HG03354 (cell line): ENCODE results near the gene SULT1A3.
"Not testable (repeated sequence)": the region's sequence is repeated elsewhere in the genome, so short reads cannot be mapped to it uniquely, and the experiment has no call there.

Experiments used
- ATAC-seq: cut with Tn5 transposase; IDR thresholded peaks from one replicate; pipeline ENCODE4 v1.9.1; 2021; ENCODE audit warnings: mild to moderate bottlenecking; ENCODE audit not compliant: unreplicated experiment, poor library complexity, severe bottlenecking

SULT1A3 gene

DNA sequence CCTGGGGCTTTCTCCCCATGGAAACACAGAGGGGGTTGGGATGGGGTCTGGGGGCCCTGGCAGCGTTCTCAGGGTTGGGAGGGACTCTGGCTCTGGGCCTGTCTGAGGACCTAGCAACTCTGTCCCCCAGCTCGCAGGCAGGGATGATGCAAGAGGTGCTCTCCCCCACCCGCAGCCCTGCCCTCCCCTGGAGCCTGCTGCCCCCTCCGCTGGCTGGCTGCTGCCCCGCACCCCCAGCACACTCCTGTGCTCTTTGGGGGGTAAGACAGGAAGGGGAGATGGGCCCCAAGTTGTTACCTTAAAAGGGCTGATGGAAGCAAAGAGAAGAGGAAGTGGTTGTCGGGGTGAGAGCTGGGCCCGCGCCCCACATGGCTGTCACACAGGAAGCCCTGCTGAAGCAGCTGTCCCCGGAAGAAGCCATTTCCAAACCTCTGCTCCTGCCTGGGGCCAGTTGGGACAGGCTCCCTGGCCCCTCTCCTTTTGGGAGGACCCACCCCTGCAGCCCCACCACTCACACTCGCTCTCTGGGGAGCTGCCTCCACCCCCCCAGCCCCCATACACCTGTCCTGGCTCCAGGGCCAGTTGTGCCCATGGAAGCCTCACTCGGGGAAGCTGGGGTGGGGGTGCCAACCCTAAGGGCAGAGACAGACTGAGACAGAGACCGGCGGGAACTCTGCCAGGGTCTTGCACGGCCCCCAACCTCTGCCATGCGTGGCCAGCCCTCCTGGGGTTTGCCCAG is 13.2 kb upstream of the SULT1A3 start:
- ATAC-seq = no peak

DNA sequence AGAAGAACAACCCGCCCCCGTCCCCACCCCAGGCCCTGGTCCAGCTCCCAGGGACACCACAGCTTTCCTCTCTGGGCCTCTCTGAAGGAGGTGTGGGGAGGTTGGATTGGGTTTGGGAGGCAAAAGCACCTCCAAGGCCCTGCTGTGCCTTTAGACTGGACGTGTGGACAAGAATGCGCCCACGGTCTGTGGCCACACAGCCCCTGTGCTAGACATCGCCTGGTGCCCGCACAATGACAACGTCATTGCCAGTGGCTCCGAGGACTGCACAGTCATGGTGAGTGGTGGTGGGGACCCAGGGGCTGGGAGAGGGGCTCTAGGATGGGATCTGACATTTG is 12.6 kb upstream of the SULT1A3 start:
- no peak for ATAC-seq

DNA sequence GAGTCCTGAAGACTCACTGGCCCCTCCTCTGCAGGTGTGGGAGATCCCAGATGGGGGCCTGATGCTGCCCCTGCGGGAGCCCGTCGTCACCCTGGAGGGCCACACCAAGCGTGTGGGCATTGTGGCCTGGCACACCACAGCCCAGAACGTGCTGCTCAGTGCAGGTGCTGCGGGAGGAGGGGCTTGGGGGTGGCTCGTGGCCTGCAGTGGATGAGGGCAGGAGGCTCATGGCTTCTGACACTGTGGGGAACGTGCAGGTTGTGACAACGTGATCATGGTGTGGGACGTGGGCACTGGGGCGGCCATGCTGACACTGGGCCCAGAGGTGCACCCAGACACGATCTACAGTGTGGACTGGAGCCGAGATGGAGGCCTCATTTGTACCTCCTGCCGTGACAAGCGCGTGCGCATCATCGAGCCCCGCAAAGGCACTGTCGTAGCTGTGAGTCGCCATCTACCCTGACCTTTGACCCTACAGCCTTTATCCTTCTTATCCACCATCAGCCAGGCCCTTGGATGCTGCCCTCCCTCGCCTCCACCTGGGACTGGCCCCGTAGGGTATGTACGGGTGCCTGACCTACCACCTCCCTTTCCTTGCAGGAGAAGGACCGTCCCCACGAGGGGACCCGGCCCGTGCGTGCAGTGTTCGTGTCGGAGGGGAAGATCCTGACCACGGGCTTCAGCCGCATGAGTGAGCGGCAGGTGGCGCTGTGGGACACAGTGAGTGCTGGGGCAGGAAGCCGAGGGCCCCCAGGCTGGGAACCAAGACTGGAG is 12.1 kb upstream of the SULT1A3 start:
- ATAC-seq = no peak

DNA sequence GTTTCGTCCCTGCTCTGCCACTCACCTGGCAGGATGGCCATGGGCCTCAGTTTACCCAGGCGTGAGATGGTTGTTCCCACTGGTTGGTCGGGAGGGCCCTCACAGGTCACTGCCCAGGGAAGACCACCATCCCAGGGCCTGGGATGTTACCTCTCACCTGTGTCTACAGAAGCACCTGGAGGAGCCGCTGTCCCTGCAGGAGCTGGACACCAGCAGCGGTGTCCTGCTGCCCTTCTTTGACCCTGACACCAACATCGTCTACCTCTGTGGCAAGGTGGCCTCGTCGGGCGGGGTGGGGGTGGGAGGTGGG is 11.5 kb upstream of the SULT1A3 start:
- ATAC-seq = no peak

DNA sequence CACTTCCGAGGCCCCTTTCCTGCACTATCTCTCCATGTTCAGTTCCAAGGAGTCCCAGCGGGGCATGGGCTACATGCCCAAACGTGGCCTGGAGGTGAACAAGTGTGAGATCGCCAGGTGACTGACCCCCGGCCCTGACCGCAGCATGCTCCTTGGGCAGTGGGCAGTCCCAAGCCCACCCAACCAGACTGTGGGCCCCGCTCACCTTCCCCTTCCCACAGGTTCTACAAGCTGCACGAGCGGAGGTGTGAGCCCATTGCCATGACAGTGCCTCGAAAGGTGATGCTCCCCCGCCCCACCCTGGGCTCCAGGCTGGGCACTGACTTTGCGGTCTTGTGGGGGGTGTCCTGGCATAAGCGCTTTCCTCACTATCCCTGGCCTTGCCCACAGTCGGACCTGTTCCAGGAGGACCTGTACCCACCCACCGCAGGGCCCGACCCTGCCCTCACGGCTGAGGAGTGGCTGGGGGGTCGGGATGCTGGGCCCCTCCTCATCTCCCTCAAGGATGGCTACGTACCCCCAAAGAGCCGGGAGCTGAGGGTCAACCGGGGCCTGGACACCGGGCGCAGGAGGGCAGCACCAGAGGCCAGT is 11.0 kb upstream of the SULT1A3 start:
- ATAC-seq = no peak

DNA sequence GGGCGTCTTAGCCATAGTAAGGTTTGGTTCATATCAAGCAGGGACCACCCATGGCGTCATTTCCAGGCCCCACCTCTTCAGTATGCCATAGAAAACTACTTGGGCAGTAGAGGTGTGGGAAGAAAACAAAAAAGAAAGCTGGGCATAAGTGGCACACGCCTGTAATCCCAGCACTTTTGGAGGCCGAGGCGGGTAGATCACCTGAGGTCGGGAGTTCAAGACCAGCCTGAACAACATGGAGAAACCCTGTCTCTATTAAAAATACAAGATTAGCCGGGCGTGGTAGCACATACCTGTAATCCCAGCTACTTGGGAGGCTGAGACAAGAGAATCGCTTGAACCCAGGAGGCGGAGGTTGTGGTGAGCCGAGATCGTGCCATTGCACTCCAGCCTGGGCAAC is 7.9 kb upstream of the SULT1A3 start:
- ATAC-seq = not testable (repeated sequence)

DNA sequence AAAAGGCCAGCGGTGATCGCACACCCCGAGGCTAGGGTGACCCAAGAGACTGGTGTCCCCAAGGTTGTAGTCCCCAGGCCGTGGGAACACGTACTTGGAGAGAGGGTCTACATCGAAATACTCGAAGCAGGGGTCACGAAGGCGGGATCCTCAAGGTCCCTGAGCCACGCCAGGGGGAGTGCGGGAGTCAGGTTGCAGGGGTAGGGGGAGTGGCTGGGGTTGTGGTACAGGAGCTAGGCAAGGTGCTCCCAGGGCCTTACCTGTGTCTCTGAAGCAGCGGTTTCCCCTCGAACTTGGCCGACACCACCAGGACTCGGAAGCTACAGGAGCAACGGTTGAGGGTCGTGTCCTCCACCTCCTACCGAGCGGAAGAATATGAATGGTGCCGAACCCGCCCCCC is 6.0 kb upstream of the SULT1A3 start:
- ATAC-seq = peak; percentile 18

DNA sequence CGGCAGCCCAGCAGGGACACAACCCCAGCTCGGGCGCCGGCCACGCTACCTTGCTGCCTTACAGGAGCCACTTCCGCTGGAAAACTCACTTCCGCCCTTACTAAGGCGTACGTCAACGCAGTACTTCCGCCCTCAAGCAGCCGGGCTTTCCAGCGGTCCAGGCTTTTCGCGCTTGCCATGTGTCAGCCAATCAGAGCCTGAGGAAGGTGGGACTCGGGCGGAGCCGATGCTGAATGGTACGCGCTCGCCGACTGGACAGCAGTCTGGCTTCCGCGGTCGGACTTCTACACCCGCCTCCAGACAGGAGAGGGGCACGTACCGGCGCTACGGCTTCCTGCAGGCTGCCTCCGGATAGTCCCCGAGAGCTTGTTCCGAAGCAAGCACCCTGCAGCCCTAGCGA is 5.4 kb upstream of the SULT1A3 start, which contains the start of the genes BOLA2B and SLX1A:
Gene BOLA2B, minus strand, starts transcription at position 52 of the 400 bp plus-strand sequence. CDS start 71 bp downstream, outside the sequence.
Gene SLX1A, plus strand, starts transcription at position 261 of the 400 bp plus-strand sequence. CDS start 210 bp downstream, outside the sequence.
- ATAC-seq = peak; percentile 89

DNA sequence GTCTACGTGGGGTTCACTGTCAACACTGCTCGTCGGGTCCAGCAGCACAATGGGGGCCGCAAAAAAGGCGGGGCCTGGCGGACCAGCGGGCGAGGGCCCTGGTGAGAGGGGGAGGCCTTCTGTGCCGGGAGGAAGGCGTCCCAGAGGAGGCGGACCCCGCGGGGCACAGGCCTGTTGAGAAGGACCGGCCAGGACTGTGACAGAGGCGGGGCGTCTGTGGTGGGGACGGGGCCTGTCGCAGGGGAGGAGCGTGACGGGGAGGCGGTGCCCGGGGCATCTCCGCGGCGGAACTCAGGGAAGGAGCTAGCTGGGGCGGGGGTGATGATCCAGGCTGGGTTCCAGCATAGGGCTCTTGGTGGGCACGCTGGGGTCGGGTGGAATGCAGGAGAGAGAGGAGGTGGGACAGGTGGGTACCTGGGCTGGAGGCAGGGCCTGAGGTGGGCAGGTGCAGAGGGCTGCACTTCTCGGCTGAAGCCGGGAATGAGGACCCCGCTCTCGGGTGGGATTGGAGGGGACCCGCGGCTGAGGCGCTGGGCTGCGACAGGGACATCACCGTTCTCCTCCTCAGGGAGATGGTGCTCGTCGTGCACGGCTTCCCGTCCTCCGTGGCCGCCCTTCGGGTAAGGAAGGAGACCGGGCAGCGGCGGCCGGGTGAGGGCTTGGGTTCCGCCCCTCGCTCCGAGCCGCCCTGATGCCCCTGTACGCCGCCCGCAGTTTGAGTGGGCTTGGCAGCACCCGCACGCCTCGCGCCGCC is 4.7 kb upstream of the SULT1A3 start:
- peak; percentile 64 for ATAC-seq

DNA sequence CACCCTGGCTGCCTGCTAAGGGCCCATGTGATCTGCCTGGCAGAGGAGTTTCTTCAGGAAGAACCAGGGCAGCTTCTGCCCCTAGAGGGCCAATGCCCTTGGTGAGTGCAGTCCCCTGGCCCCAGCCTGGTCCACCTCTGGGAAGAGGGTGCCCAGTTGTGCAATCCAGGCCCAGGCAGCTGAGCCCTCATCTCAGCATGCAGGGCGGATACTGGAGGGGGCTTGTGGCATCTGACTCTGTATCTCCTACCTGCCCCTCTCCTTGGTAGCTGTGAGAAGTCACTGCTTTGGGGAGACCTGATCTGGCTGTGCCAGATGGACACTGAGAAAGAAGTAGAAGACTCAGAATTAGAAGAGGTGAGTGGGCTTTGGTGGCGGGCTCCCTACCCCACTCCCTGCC is 2.1 kb upstream of the SULT1A3 start:
- ATAC-seq = not testable (repeated sequence)

DNA sequence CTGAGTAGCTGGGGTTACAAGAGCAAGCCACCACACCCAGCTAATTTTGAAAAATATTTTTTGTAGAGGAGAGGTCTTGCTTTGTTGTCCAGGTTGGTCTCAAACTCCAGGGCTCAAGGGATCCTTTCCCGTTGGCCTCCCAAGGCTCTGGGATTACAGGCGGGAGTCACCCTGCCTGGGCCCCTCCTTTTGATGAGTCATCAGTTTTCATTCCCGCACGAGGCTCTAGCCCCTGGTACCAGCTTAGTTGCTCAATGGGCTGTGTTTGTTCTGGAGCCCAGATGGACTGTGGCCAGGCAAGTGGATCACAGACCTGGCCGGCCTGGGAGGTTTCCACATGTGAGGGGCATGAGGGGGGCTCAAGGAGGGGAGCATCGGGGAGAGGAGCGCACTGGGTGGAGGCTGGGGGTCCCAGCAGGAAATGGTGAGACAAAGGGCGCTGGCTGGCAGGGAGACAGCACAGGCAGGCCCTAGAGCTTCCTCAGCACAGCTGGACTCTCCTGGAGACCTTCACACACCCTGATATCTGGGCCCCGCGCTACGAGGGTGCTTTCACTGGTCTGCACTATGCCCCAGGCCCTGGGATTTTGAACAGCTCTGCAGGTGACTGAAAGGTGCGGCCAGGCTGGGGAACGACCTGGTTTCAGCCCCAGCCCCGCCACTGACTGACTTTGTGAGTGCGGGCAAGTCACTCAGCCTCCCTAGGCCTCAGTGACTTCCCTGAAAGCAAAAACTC is 721 bp downstream of the SULT1A3 start:
- ATAC-seq = not testable (repeated sequence)

DNA sequence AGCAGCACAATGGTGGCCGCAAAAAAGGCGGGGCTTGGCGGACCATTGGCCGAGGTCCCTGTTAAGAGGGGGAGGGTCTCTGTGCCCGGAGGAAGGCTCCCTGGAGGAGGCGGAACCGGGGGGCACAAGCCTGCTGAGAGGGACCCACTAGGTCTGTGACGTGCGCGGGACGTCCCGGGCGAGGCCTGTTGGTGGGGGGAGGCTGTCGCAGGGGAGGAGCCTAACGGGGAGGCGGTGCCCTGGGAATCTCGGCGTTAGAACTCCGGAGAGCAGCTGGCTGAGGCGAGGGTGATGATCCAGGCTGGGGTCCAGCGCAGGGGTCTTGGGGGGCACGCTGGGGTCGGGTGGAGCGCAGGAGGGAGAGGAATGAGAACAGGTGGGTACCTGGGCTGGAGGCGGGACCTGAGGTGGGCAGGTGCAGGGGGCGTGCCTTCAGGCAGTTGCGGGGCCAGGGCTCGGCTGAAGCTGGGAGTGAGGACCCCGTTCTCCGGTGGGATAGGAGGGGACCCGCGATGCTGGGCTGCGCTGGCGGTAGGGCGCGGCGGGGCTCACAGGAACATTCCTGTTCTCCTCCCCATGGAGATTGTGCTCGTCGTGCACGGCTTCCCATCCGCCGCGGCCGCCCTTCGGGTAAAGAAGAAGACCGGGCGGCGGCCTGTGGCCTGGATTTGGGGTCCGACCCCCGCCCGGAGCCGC is 6.6 kb downstream of the SULT1A3 start:
- ATAC-seq = not testable (repeated sequence)

DNA sequence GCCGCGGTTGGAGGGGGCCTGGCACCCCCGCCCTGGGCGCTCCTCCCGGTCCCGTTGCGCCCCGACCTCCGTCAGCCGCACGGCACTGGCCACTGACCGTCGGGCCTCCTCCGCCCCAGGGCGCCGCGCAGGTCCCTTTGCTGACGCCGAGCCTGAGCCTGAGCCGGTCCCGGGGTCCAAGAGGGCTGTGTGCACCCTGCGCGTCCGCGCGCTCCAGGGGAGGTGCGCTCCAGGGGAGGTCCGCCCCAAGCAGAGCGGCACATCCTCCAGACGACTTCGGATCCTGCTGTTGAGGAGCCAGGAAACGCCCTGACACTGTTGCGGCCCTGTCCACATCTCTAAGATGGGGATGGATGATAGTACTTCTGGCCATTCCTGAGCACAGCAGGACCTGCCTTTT is 7.2 kb downstream of the SULT1A3 start:
- not testable (repeated sequence) for ATAC-seq

DNA sequence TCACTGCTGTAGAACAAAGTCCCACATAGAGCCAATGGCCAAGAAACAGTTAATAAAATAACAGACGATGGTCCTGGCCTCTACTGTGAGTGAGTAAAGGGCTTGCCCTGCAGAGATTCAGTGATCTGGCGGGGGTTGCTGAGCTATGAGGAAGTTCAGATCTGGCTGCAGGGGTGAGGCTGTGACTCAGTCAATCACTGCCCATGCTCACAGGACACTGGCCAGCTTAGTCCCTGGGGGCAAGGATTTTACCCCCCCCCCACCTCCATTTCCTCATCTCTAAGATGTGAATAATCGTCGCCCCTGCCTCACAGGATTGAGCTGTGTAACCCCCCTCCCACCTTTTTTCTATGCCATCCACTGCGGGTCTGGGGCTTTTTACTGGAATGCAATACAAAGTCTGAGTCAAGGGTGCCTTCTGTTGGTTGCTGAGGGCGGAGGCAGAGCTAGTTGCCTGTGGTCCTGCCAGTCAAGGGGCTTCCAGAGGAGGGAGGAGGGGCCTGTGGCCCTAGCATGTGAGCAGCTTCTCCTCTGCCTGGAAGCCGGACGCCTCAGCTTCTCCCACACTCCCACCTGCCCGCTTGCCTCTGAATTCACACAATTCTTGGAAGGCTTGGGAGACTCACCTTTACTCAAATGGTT is 8.1 kb downstream of the SULT1A3 start:
- ATAC-seq = not testable (repeated sequence)

DNA sequence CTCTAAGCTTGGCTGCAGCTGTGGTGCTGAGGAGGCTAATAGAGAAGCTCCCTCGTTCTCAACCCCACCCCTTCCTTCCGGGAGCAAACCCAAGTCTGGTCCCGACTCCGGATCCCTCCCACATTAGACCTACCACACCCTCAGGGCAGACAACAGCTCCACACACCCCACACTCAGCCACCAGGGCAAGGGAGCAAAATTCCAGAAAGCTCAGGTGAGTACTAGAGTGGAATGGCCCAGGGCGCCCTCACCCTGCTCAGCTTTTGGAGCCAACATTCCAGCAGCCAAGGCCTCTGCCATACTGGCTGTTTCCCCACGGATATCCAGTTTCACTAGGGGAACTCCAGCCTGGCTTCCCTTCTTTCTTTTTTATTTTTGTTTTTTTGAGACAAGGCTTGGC is 10.0 kb downstream of the SULT1A3 start:
- ATAC-seq = not testable (repeated sequence)

DNA sequence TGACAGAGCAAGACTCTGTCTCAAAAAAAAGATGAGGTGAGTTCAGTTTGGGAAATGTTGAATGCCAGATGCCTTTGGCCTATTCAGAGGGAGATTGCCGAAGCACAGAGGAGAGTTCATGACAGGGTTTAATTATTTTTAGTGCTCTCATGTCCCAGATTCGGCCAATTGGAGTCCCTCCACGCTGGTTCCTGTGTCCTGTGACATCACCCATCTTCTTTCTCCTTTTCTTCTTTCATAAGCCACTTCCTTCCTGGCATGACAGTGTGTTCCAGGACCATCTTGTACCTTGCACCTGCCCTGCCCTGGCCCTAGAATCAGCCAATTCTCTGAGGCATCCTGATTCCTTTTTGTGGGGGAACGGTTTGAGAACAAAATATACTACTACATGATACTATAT is 12.4 kb downstream of the SULT1A3 start:
- ATAC-seq = not testable (repeated sequence)

DNA sequence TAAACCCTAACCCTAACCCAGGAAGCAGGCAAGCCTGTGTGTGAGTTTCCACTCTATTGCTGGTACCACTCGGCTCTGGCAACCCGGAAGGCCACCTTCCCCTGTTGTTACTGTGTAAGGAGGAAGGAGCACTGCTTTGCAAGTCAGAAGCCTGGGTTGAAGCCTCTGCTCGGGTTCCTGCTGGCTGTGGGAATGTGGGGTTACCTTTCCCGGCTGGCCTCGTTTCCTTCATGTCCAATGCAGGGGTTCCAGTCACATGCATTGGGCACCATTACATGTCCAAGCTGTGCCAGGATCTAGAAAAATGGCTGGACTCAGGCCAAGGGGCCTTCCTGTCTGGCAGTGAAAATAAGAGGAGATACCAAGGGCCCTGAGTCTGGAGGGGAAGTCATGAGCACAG is 18.0 kb downstream of the SULT1A3 start:
- ATAC-seq = not testable (repeated sequence)

DNA sequence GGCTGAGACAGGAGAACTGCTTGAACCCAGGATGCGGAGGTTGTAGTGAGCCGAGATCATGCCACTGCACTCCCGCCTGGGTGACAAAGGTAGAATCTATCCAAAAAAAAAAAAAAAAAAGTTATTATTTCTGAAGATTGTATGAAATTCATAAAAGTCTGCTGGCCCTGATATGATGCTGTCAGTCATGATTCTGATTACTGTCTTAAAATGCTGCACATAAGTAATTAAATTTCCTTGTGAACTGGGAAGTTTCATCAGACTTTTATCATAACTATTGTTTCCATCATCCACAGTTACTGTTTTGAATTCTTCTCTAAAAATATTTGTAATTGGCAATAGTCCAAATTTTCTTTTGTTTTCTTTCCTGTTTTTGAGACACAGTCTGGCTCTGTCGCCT is 49.3 kb downstream of the SULT1A3 start, which contains the start of gene NPIPB13:
Gene NPIPB13, minus strand, starts transcription at position 101 of the 400 bp plus-strand sequence. CDS start 2,906 bp downstream, outside the sequence.
- not testable (repeated sequence) for ATAC-seq
